KMS-11 (cell line): ENCODE data around the gene CDH24.

Experiments used
- H2AFZ ChIP-seq: fragments of 200-600 bp; sonication (generic); 2 replicates; pipeline ENCODE4 v1.6.1; 2016; ENCODE audit warnings: antibody characterized with exemption, mixed run types, low read depth
- H3K27ac ChIP-seq: fragments of 200-600 bp; sonication (generic); 2 replicates; pipeline ENCODE4 v1.6.1; 2016; ENCODE audit warnings: mild to moderate bottlenecking, mixed run types
- H3K27me3 ChIP-seq: fragments of 200-600 bp; sonication (generic); 2 replicates; pipeline ENCODE4 v1.6.1; 2017; ENCODE audit warnings: mild to moderate bottlenecking, low read depth, mixed run types, moderate library complexity; ENCODE audit not compliant: insufficient read depth
- H3K36me3 ChIP-seq: fragments of 200-600 bp; sonication (generic); 2 replicates; pipeline ENCODE4 v1.6.1; 2017; ENCODE audit warnings: mild to moderate bottlenecking, mixed run types; ENCODE audit not compliant: insufficient read depth
- H3K4me1 ChIP-seq: fragments of 200-600 bp; sonication (generic); 2 replicates; pipeline ENCODE4 v1.6.1; 2016; ENCODE audit warnings: mild to moderate bottlenecking, low read depth, mixed run types; ENCODE audit not compliant: poor library complexity, severe bottlenecking
- H3K4me2 ChIP-seq: fragments of 200-600 bp; sonication (generic); 2 replicates; pipeline ENCODE4 v1.7.0; 2016; ENCODE audit warnings: mild to moderate bottlenecking, mixed run types
- H3K4me3 ChIP-seq: fragments of 200-600 bp; sonication (generic); IDR thresholded peaks from 2 replicates; pipeline ENCODE4 v1.6.1; 2017; ENCODE audit warnings: low read depth, low read length, mixed read lengths; ENCODE audit not compliant: insufficient read depth
- H3K79me2 ChIP-seq: fragments of 200-600 bp; sonication (generic); 2 replicates; pipeline ENCODE4 v1.6.1; 2016; ENCODE audit warnings: low read depth, mixed run types; ENCODE audit not compliant: insufficient read depth
- H3K9ac ChIP-seq: fragments of 200-600 bp; sonication (generic); 2 replicates; pipeline ENCODE4 v1.6.1; 2016; ENCODE audit warnings: mild to moderate bottlenecking, mixed run types
- H4K20me1 ChIP-seq: fragments of 200-600 bp; sonication (generic); 2 replicates; pipeline ENCODE4 v1.6.1; 2016; ENCODE audit warnings: mild to moderate bottlenecking, mixed run types; ENCODE audit not compliant: insufficient read depth
- TF ChIP-seq, protein P1 (sequence below): fragments of 200-600 bp; sonication (generic); conservative IDR thresholded peaks from 2 replicates; pipeline ENCODE4 v1.6.1; 2017; ENCODE audit warnings: low read depth, mild to moderate bottlenecking, antibody characterized with exemption, low read length, moderate library complexity, mixed read lengths

Gene CDH24

DNA sequence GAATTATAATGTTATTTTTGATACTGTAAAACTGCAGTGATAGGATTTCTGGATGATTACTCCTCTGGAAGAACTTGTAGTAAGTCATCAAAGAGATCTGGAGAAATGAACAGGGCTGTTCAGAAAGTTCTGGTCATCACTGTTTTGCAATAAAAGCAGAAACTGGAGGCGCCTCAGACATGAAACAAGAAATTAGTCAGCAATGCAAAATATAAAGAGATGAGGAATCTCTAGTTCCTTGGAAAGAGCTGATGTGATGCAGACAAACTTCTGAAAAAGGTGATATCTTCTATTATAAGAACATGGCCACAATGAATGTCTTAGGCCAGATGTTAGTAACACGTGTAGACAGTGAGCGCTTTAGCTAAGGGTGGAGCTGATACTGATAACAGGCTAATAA is 28.1 kb upstream of the CDH24 start:
- TF ChIP-seq, protein P1, sequence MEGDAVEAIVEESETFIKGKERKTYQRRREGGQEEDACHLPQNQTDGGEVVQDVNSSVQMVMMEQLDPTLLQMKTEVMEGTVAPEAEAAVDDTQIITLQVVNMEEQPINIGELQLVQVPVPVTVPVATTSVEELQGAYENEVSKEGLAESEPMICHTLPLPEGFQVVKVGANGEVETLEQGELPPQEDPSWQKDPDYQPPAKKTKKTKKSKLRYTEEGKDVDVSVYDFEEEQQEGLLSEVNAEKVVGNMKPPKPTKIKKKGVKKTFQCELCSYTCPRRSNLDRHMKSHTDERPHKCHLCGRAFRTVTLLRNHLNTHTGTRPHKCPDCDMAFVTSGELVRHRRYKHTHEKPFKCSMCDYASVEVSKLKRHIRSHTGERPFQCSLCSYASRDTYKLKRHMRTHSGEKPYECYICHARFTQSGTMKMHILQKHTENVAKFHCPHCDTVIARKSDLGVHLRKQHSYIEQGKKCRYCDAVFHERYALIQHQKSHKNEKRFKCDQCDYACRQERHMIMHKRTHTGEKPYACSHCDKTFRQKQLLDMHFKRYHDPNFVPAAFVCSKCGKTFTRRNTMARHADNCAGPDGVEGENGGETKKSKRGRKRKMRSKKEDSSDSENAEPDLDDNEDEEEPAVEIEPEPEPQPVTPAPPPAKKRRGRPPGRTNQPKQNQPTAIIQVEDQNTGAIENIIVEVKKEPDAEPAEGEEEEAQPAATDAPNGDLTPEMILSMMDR = no peak
- Histone ChIP-seq H3K79me2 (no peaks in the 10 kb centered on the region), H3K9ac (no peak overlapping the region), H3K4me1 (no peaks in the 10 kb centered on the region), H2AFZ (no peak overlapping the region), H3K4me2 (no peak overlapping the region), H3K27ac (no peak overlapping the region), H3K4me3 (no peak overlapping the region), H4K20me1 (no peaks in the 10 kb centered on the region), H3K27me3 (no peaks in the 10 kb centered on the region), H3K36me3 (no peaks in the 10 kb centered on the region)

DNA sequence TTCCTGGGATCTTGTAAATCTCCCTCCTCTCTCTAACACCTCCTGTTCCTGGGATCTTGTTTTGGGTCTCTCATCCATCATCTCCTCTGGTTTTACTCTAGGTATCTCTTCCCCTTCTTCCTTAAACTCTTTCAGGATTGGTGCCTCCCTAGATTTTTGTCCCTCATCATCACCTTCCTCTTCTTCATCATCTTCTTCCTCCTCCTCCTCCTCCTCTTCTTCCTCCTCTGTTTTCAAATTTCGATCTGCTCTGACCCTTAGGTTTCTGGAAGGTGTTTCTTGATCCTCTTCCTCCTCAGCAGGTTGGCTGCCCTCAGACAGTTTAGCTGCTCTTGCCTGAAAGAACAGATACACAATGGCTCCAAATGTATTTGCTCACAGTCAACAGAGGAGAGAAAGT is 23.2 kb upstream of the CDH24 start:
- Histone ChIP-seq H3K9ac (no peak overlapping the region), H3K4me1 (no peaks in the 10 kb centered on the region), H2AFZ (no peak overlapping the region), H3K27ac (no peak overlapping the region), H3K27me3 (no peaks in the 10 kb centered on the region), H3K79me2 (no peaks in the 10 kb centered on the region), H3K4me3 (no peak overlapping the region), H4K20me1 (no peaks in the 10 kb centered on the region), H3K4me2 (no peak overlapping the region), H3K36me3 (no peaks in the 10 kb centered on the region)
- TF ChIP-seq, protein P1 = no peak

GRCh38 chr14:23079716-23080115 is 22.4 kb upstream of the CDH24 start:
- no peaks in the 10 kb centered on the region for H3K27me3 ChIP-seq
- no peak overlapping the region for H3K4me2 ChIP-seq
- no peak overlapping the region for H2AFZ ChIP-seq
- no peaks in the 10 kb centered on the region for H4K20me1 ChIP-seq
- no peak overlapping the region for H3K9ac ChIP-seq
- no peak overlapping the region for H3K4me3 ChIP-seq
- no peaks in the 10 kb centered on the region for H3K79me2 ChIP-seq
- H3K4me1 ChIP-seq = no peaks in the 10 kb centered on the region
- TF ChIP-seq, protein P1 = no peak
- H3K27ac ChIP-seq = no peak overlapping the region
- no peaks in the 10 kb centered on the region for H3K36me3 ChIP-seq

DNA sequence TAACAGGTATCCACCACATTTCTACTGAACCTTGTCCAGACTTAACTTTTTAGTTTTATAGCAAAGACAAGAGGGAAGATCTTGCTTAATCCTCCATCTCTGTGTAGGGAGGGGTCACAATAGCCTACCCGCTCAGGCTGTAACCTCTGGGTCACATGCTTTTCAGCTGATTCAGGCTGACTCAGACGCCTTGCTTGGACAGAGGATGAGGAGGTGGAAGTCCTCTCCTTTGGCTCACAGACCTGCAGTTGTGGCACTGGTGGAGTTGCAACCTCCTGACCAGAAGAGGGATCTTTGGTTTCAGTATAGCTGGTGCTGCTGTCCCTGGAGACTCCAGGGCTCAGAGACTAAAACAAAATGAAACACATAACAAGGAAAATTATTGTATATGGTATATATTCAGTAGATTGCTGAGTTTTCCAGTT is 21.4 kb upstream of the CDH24 start:
- H3K79me2 ChIP-seq = no peaks in the 10 kb centered on the region
- H2AFZ ChIP-seq = no peak overlapping the region
- no peak overlapping the region for H3K27ac ChIP-seq
- no peak overlapping the region for H3K9ac ChIP-seq
- no peak overlapping the region for H3K4me2 ChIP-seq
- H3K4me3 ChIP-seq = no peak overlapping the region
- TF ChIP-seq, protein P1 = no peak
- no peaks in the 10 kb centered on the region for H3K4me1 ChIP-seq
- no peaks in the 10 kb centered on the region for H3K36me3 ChIP-seq
- H4K20me1 ChIP-seq = no peaks in the 10 kb centered on the region
- no peaks in the 10 kb centered on the region for H3K27me3 ChIP-seq

GRCh38 chr14:23077962-23078361 is 20.6 kb upstream of the CDH24 start:
- Histone ChIP-seq H2AFZ (no peak overlapping the region), H3K36me3 (no peaks in the 10 kb centered on the region)

More at GRCh38 chr14:23077962-23078361, 20.6 kb upstream of the CDH24 start:
- H4K20me1 ChIP-seq = no peaks in the 10 kb centered on the region
- no peak overlapping the region for H3K27ac ChIP-seq
- TF ChIP-seq, protein P1 = no peak
- H3K9ac ChIP-seq = no peak overlapping the region
- H3K4me1 ChIP-seq = no peaks in the 10 kb centered on the region
- no peak overlapping the region for H3K4me2 ChIP-seq
- H3K4me3 ChIP-seq = no peak overlapping the region
- no peaks in the 10 kb centered on the region for H3K27me3 ChIP-seq
- no peaks in the 10 kb centered on the region for H3K79me2 ChIP-seq
